IPS-18a (cell line): Measurements from ENCODE around the gene SIGMAR1.

Experiments used
- H3K27ac ChIP-seq: one replicate; pipeline ENCODE4 v1.5.1; 2013; ENCODE audit warnings: low read length
- H3K27me3 ChIP-seq: one replicate; pipeline ENCODE4 v1.6.1; 2013; ENCODE audit warnings: mild to moderate bottlenecking, low read length; ENCODE audit not compliant: control insufficient read depth, insufficient read depth
- H3K36me3 ChIP-seq: one replicate; pipeline ENCODE4 v1.6.1; 2013; ENCODE audit warnings: low read depth, low read length; ENCODE audit not compliant: control insufficient read depth
- H3K4me1 ChIP-seq: one replicate; pipeline ENCODE4 v1.6.1; 2013; ENCODE audit warnings: low read depth, low read length; ENCODE audit not compliant: control insufficient read depth
- H3K4me3 ChIP-seq: one replicate; pipeline ENCODE4 v1.5.1; 2013; ENCODE audit warnings: low read length
- H3K9ac ChIP-seq: one replicate; pipeline ENCODE4 v1.6.1; 2013; ENCODE audit warnings: mild to moderate bottlenecking, low read length, moderate library complexity
- H3K9me3 ChIP-seq: one replicate; pipeline ENCODE4 v1.6.1; 2013; ENCODE audit warnings: low read depth, low read length; ENCODE audit not compliant: control insufficient read depth

SIGMAR1 gene

DNA sequence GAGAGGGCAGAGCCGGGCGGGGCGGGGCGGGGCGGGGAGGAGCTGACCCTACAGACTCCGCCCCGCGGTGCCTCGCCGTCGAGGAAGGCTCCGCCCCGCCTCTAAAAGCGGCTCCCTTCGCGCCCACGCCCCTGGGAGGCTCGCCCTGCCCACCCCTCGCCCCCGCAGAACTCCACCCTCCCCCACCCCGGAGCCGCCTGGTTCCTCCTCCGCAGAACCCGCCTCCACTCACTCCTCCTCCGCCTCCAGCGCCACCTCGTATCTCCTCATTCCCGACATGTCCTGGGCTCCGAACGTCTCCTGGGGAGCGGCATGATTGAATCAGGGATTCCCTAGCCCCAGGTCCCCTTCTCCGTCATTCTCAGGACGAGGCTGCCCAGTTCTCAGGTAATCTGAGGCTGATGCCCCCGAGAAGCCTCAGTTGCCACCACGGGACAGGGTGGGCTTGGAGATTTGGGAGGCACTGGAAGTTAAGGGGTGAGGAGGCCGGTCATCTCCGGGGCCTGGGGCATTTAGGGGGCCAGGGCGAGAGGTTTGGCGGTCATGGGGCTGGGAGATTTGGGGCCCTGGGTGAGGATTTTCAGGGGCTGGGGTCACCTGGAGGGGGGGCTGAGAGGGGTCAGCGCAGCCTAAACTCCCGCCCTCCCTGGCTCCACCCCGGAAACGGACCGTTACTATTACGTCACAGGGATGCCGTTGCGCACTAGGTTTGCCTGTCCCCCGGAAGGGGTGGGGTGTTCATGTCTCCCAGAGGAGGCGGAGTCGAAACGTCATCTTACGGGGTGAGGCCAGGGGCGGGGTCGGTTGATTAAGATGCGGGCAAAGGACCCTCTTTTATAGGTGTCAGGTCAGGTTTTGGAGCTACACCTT lies 28.0 kb upstream of the SIGMAR1 start:
- H3K9ac ChIP-seq = peak overlapping the region; percentile 86
- H3K36me3 ChIP-seq = no peaks in the 10 kb centered on the region
- peak overlapping the region; percentile 86 for H3K27ac ChIP-seq
- H3K4me1 ChIP-seq = peaks cover 4% of the 10 kb centered on the region
- peak overlapping the region; percentile 89 for H3K4me3 ChIP-seq
- no peaks in the 10 kb centered on the region for H3K9me3 ChIP-seq
- no peaks in the 10 kb centered on the region for H3K27me3 ChIP-seq

DNA sequence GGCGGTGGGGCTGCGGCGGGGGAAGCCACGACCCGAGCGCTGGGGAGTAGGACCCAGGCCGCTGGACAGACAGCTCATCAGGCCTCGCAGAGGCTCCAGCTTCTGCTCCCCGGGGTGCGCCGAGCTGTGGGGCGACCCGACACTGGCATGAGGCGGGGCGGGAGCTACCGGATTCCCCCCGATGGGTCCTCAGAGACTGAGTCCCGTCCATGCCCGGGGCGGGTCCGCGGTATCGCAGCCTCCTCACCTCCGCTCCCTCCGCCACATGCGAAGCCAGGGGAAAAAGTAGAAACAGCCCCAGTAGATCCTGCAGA lies 27.4 kb upstream of the SIGMAR1 start:
- Histone ChIP-seq H3K4me1 (peaks cover 4% of the 10 kb centered on the region), H3K4me3 (peak overlapping the region; percentile 61), H3K9me3 (no peaks in the 10 kb centered on the region), H3K36me3 (no peaks in the 10 kb centered on the region), H3K9ac (no peak overlapping the region), H3K27me3 (no peaks in the 10 kb centered on the region), H3K27ac (no peak overlapping the region)

DNA sequence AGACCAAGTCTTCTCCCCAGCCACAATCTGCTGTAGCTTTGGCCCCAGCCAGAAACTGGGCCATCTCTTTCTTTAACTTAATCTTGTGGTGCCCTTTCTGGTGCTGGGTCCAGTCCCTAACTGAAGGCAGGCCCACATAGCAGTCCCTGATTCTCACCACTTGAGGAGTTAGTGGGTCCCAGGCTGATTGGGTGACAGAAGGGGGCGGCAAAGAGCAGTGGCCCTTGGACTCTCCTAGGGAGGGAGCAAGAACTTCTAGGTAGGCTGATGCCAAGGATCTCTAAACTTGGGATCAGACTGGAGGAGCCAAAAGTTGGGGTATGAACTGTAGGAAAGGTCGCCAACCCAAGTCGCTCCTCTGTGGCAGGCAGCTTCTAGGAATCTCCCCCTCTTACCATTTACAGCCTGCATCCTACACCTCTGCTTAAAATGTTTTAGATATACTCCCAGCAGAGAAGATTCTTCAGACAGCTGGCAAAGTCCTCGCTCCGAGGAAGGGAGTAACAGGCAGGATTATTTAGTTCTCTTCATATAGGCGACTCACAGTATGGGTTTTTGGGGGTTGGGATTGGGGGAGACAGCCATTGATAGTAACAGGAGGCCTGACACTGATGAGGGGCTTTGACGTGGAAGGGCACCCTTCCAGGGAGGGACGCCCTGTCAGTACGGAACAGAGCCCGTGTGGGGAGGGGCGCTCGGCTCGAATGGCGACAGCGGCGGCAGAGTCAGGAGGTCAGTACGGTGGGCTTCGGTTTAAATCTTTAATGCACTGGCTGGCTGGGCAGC lies 26.9 kb upstream of the SIGMAR1 start:
- Histone ChIP-seq H3K4me1 (peaks cover 4% of the 10 kb centered on the region), H3K9me3 (no peaks in the 10 kb centered on the region), H3K27ac (no peak overlapping the region), H3K4me3 (peak overlapping the region; percentile 61), H3K9ac (no peak overlapping the region), H3K27me3 (no peaks in the 10 kb centered on the region), H3K36me3 (no peaks in the 10 kb centered on the region)

GRCh38 chr9:34663303-34663605 lies 25.7 kb upstream of the SIGMAR1 start:
- H3K4me3 ChIP-seq = no peak overlapping the region
- H3K9me3 ChIP-seq = no peaks in the 10 kb centered on the region
- no peak overlapping the region for H3K27ac ChIP-seq
- no peaks in the 10 kb centered on the region for H3K36me3 ChIP-seq
- H3K9ac ChIP-seq = no peak overlapping the region
- no peaks in the 10 kb centered on the region for H3K27me3 ChIP-seq
- H3K4me1 ChIP-seq = peaks cover 4% of the 10 kb centered on the region

GRCh38 chr9:34662526-34663302 lies 25.1 kb upstream of the SIGMAR1 start, which contains the start of gene CCL27:
TSS of gene CCL27 (minus strand) at chr9:34662657. CDS start at chr9:34662633, 24 bp downstream.
- no peak within 1 kb of the TSS for H3K4me3 ChIP-seq
- no peaks in the 10 kb centered on the region for H3K36me3 ChIP-seq
- no peaks in the 10 kb centered on the region for H3K27me3 ChIP-seq
- H3K9ac ChIP-seq = no peak within 1 kb of the TSS
- H3K9me3 ChIP-seq = no peaks in the 10 kb centered on the region
- H3K27ac ChIP-seq = no peak within 1 kb of the TSS
- H3K4me1 ChIP-seq = peaks cover 4% of the 10 kb centered on the region

GRCh38 chr9:34659592-34660253 lies 22.1 kb upstream of the SIGMAR1 start:
- H3K27me3 ChIP-seq = no peaks in the 10 kb centered on the region
- H3K4me3 ChIP-seq = no peak overlapping the region
- H3K9ac ChIP-seq = no peak overlapping the region
- no peaks in the 10 kb centered on the region for H3K9me3 ChIP-seq
- no peak overlapping the region for H3K27ac ChIP-seq
- no peaks in the 10 kb centered on the region for H3K36me3 ChIP-seq
- peaks cover 3% of the 10 kb centered on the region for H3K4me1 ChIP-seq

- no peak overlapping the region for H3K4me3 ChIP-seq
- no peaks in the 10 kb centered on the region for H3K27me3 ChIP-seq
- peaks cover 8% of the 10 kb centered on the region for H3K4me1 ChIP-seq
- no peak overlapping the region for H3K27ac ChIP-seq
- H3K9me3 ChIP-seq = no peaks in the 10 kb centered on the region
- no peaks in the 10 kb centered on the region for H3K36me3 ChIP-seq
- no peak overlapping the region for H3K9ac ChIP-seq
Measured at GRCh38 chr9:34658461-34658860, 20.9 kb upstream of the SIGMAR1 start.

DNA sequence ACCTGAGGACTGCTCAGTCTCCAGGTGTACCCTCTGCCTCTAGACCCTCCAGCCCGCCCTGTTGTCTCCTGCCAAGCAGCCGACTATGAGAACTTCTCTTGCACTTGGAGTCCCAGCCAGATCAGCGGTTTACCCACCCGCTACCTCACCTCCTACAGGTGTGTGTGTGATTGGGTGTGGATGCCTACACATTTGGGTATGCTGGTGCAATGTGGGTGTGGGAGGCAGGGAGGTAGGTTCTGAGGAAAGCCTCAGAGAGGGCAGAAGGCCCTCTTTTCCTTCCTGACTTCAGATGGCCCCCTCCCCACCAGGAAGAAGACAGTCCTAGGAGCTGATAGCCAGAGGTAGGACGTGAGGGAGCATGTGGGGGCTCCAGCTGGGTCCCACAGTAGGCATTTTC lies 19.4 kb upstream of the SIGMAR1 start:
- no peak overlapping the region for H3K27ac ChIP-seq
- no peak overlapping the region for H3K4me3 ChIP-seq
- H3K9me3 ChIP-seq = no peaks in the 10 kb centered on the region
- H3K36me3 ChIP-seq = no peaks in the 10 kb centered on the region
- H3K9ac ChIP-seq = no peak overlapping the region
- no peaks in the 10 kb centered on the region for H3K27me3 ChIP-seq
- peaks cover 22% of the 10 kb centered on the region for H3K4me1 ChIP-seq

DNA sequence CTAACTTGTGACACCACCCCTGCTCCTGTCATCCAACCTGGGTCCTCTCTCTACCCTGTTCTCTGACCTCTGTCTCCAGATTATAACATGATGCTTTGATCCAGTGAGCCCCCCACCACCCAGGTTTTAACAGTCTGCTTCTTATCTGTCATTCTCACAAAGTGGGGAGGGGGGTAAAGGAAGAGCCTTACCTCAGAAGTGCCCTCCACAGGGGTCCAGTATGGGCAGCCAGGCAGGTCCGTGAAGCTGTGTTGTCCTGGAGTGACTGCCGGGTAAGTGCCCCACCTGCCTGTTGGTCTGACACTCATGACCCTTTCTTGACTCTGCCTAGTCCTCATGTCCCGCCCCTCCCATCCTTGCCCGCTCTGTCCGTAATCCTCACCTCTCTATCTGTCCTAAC lies 17.8 kb upstream of the SIGMAR1 start:
- Histone ChIP-seq H3K4me3 (no peak overlapping the region), H3K9ac (no peak overlapping the region), H3K27me3 (no peaks in the 10 kb centered on the region), H3K9me3 (no peaks in the 10 kb centered on the region), H3K27ac (no peak overlapping the region), H3K4me1 (peaks cover 27% of the 10 kb centered on the region), H3K36me3 (no peaks in the 10 kb centered on the region)

- Histone ChIP-seq H3K4me1 (peaks cover 27% of the 10 kb centered on the region), H3K27me3 (no peaks in the 10 kb centered on the region), H3K27ac (no peak overlapping the region), H3K36me3 (peaks cover 3% of the 10 kb centered on the region), H3K4me3 (no peak overlapping the region), H3K9me3 (no peaks in the 10 kb centered on the region), H3K9ac (no peak overlapping the region)
Measured at GRCh38 chr9:34654323-34655051, 16.9 kb upstream of the SIGMAR1 start.
